WTC11 (cell line): ENCODE measurements around the gene HECTD4. TPM values are rescaled to one million over a fixed set of nuclear protein-coding genes. Genes with fewer than 3 reads are reported as not detected.

Source experiments
- ATAC-seq: fragments of 200-7000 bp; cut with Tn5 transposase; 2 replicates; pipeline ENCODE4 v1.10.0; 2021; ENCODE audit warnings: mild to moderate bottlenecking, moderate library complexity
- CTCF ChIA-PET: fragments of 300-600 bp; sonication (Branson Sonifier 250); formaldehyde crosslinking; loops from one replicate; lab custom pipeline; 2021; ENCODE audit warnings: antibody characterized with exemption; lab: Charles Lee
- POLR2A ChIA-PET: fragments of 350-600 bp; sonication (Branson Sonifier 250); formaldehyde crosslinking; loops from one replicate; lab custom pipeline; 2021; ENCODE audit warnings: antibody characterized with exemption; lab: Charles Lee
- DNase-seq: peaks from one replicate; pipeline ENCODE4 v3.0.0; 2021; ENCODE audit warnings: low spot score
- H3K27ac Mint-ChIP-seq: 2 replicates; pipeline ENCODE4 v1.8.0; 2021; ENCODE audit warnings: mixed read lengths
- H3K27me3 Mint-ChIP-seq: 2 replicates; pipeline ENCODE4 v1.8.0; 2021; ENCODE audit warnings: low read depth, mild to moderate bottlenecking, moderate library complexity, mixed read lengths
- H3K36me3 Mint-ChIP-seq: 2 replicates; pipeline ENCODE4 v1.8.0; 2021; ENCODE audit warnings: mixed read lengths
- H3K4me1 Mint-ChIP-seq: 2 replicates; pipeline ENCODE4 v1.8.0; 2022; ENCODE audit warnings: mixed read lengths
- H3K4me3 Mint-ChIP-seq: 2 replicates; pipeline ENCODE4 v1.8.0; 2021; ENCODE audit warnings: mild to moderate bottlenecking, moderate library complexity, mixed read lengths
- H3K9me3 Mint-ChIP-seq: 2 replicates; pipeline ENCODE4 v1.8.0; 2021; ENCODE audit warnings: mixed read lengths
- ATF2 ChIP-seq: sonication (generic); formaldehyde crosslinking; IDR thresholded peaks from 2 replicates; pipeline ENCODE4 v1.8.1; 2022; ENCODE audit warnings: low read depth, missing genetic modification reagents, borderline replicate concordance
- CBFB ChIP-seq: sonication (generic); formaldehyde crosslinking; IDR thresholded peaks from 2 replicates; pipeline ENCODE4 v1.8.1; 2022; ENCODE audit warnings: mild to moderate bottlenecking, low read depth, missing genetic modification reagents
- E2F1 ChIP-seq: sonication (generic); formaldehyde crosslinking; IDR thresholded peaks from 2 replicates; pipeline ENCODE4 v1.8.0; 2022; ENCODE audit warnings: mild to moderate bottlenecking, missing genetic modification reagents
- E2F5 ChIP-seq: sonication (generic); formaldehyde crosslinking; IDR thresholded peaks from 2 replicates; pipeline ENCODE4 v1.8.1; 2022; ENCODE audit warnings: mild to moderate bottlenecking, moderate library complexity, missing genetic modification reagents
- FOXP4 ChIP-seq: sonication (generic); formaldehyde crosslinking; IDR thresholded peaks from 2 replicates; pipeline ENCODE4 v1.8.0; 2022; ENCODE audit warnings: mild to moderate bottlenecking, missing genetic modification reagents
- HMGXB4 ChIP-seq: sonication (generic); formaldehyde crosslinking; IDR thresholded peaks from 2 replicates; pipeline ENCODE4 v1.8.1; 2023; ENCODE audit warnings: mild to moderate bottlenecking, moderate library complexity, missing genetic modification reagents
- JUN ChIP-seq: sonication (generic); formaldehyde crosslinking; IDR thresholded peaks from 2 replicates; pipeline ENCODE4 v1.8.0; 2023; ENCODE audit warnings: mild to moderate bottlenecking, missing genetic modification reagents
- MLX ChIP-seq: sonication (generic); formaldehyde crosslinking; IDR thresholded peaks from 2 replicates; pipeline ENCODE4 v1.8.1; 2023; ENCODE audit warnings: mild to moderate bottlenecking, missing genetic modification reagents, moderate library complexity
- NR2C2 ChIP-seq: sonication (generic); formaldehyde crosslinking; IDR thresholded peaks from 2 replicates; pipeline ENCODE4 v1.8.0; 2022; ENCODE audit warnings: mild to moderate bottlenecking, missing genetic modification reagents
- RELA ChIP-seq: sonication (generic); formaldehyde crosslinking; IDR thresholded peaks from 2 replicates; pipeline ENCODE4 v1.8.1; 2022; ENCODE audit warnings: missing genetic modification reagents, mild to moderate bottlenecking, borderline replicate concordance
- SMAD4 ChIP-seq: sonication (generic); formaldehyde crosslinking; IDR thresholded peaks from 2 replicates; pipeline ENCODE4 v1.8.0; 2022; ENCODE audit warnings: mild to moderate bottlenecking, missing genetic modification reagents
- STAT6 ChIP-seq: sonication (generic); formaldehyde crosslinking; conservative IDR thresholded peaks from 2 replicates; pipeline ENCODE4 v1.8.1; 2023; ENCODE audit warnings: mild to moderate bottlenecking, low read depth, missing genetic modification reagents, moderate library complexity
- USF1 ChIP-seq: sonication (generic); formaldehyde crosslinking; IDR thresholded peaks from 2 replicates; pipeline ENCODE4 v1.8.0; 2022; ENCODE audit warnings: mild to moderate bottlenecking, missing genetic modification reagents
- ZBTB21 ChIP-seq: sonication (generic); formaldehyde crosslinking; IDR thresholded peaks from 2 replicates; pipeline ENCODE4 v1.8.1; 2023; ENCODE audit warnings: mild to moderate bottlenecking, missing genetic modification reagents, borderline replicate concordance
- ZMAT4 ChIP-seq: fragments of 250-450 bp; sonication (Bioruptor Pico); IDR thresholded peaks from 2 replicates; pipeline ENCODE4 v1.9.0; 2021; ENCODE audit warnings: mild to moderate bottlenecking
- ZNF219 ChIP-seq: sonication (generic); formaldehyde crosslinking; IDR thresholded peaks from 2 replicates; pipeline ENCODE4 v1.8.0; 2023; ENCODE audit warnings: missing genetic modification reagents, mild to moderate bottlenecking, borderline replicate concordance
- ZNF263 ChIP-seq: sonication (generic); formaldehyde crosslinking; IDR thresholded peaks from 2 replicates; pipeline ENCODE4 v1.8.1; 2022; ENCODE audit warnings: low read depth, mild to moderate bottlenecking, moderate library complexity, missing genetic modification reagents
- ZNF317 ChIP-seq: sonication (generic); formaldehyde crosslinking; IDR thresholded peaks from 2 replicates; pipeline ENCODE4 v1.8.1; 2023; ENCODE audit warnings: low read depth, mild to moderate bottlenecking, moderate library complexity, missing genetic modification reagents, borderline replicate concordance
- total RNA-seq: library from RNA; stranded (reverse); gene quantifications from 3 replicates; pipeline ENCODE4 v1.2.3, GENCODE V29; 2021

The HECTD4 gene
- total RNA-seq, 1 experiment from 2014 or later = 31.7 TPM

- no peak overlapping the region for H3K4me3 Mint-ChIP-seq
- ATAC-seq = no peak
- no peaks in the 10 kb centered on the region for H3K27me3 Mint-ChIP-seq
- CTCF ChIA-PET = interaction anchor here (0.6 to 1.8 kb wide), 2 partner anchors 26 to 54 kb away, joined by 4 to 6 read pairs; no protein-coding TSS in a partner anchor
- POLR2A ChIA-PET = interaction anchor here (0.6 kb wide), 1 partner anchor 293 kb away, joined by 3 read pairs; no protein-coding TSS in a partner anchor
- no peak for DNase-seq
- 0 out of 2 replicates have a peak, but pooled peaks cover 3% of the 10 kb centered on the region for H3K4me1 Mint-ChIP-seq
- no peak overlapping the region; the same call in 1 of the 2 replicates for H3K27ac Mint-ChIP-seq
- TF ChIP-seq SMAD4 (no peak), ZNF317 (CRISPR knock-in tag) (no peak), ZBTB21 (no peak), CBFB (CRISPR knock-in tag) (no peak), MLX (CRISPR knock-in tag) (no peak), ZMAT4 (CRISPR knock-in tag) (no peak), ZNF263 (CRISPR knock-in tag) (no peak), JUN (CRISPR knock-in tag) (no peak), E2F1 (CRISPR knock-in tag) (no peak), HMGXB4 (CRISPR knock-in tag) (no peak), STAT6 (no peak), NR2C2 (CRISPR knock-in tag) (no peak), RELA (CRISPR knock-in tag) (no peak), ZNF219 (CRISPR knock-in tag) (no peak), USF1 (CRISPR knock-in tag) (no peak), ATF2 (CRISPR knock-in tag) (no peak), FOXP4 (no peak), E2F5 (CRISPR knock-in tag) (no peak)
- TF ChIP-seq, all 79 proteins: peak for 0
- H3K36me3 Mint-ChIP-seq = peaks cover 18% of the 10 kb centered on the region
- H3K9me3 Mint-ChIP-seq = no peaks in the 10 kb centered on the region
These were observed 209.5 kb downstream of the HECTD4 start for GRCh38 chr12:112172556-112173324.
